HepG2 (cell line): Measurements from ENCODE around the gene TGM1.

Experiments
- CREB1 ChIP-seq, 2 experiments: fragments of 450-650 bp in 1 of 2; IDR thresholded peaks; 2 replicates each; pipeline ENCODE4 v1.6.1; 2016 to 2017; ENCODE audit warnings: control low read depth in 1 of 2, mild to moderate bottlenecking in 1 of 2, missing compliant biosample characterization in 1 of 2, missing genetic modification characterization in 1 of 2
- NFE2L2 ChIP-seq: fragments of 150-350 bp; IDR thresholded peaks from 2 replicates; pipeline ENCODE4 v1.6.1; 2014; ENCODE audit warnings: low read length
- ZNF513 ChIP-seq: sonication (generic); formaldehyde crosslinking; conservative IDR thresholded peaks from 2 replicates; pipeline ENCODE4 v1.5.0; 2020; ENCODE audit warnings: missing genetic modification reagents

- TF ChIP-seq CREB1 (IDR thresholded peaks at IDR 0.05) (no peak), CREB1 (CRISPR knock-in tag; IDR thresholded peaks at IDR 0.05) (no peak), NFE2L2 (no peak), ZNF513 (no peak)
These were observed 18.7 kb upstream of the TGM1 start for GRCh38 chr14:24281636-24282035.
